Natural killer cell treated with Interleukin-12 subunit alpha and Interleukin-12 subunit beta and Interleukin-15 and Interleukin-18, amount 100 ng/mL, for 72 hours (primary cell): Measurements from ENCODE around the gene RADIL. TPM values are rescaled to one million over a fixed set of nuclear protein-coding genes. Genes with fewer than 3 reads are reported as not detected.

Experiments used
- ATAC-seq, 2 donors: fragments of 150-1000 bp; cut with Tn5 transposase in 1 of 2; sonication (Bioruptor Pico), chemical (Tn5 transposase) in 1 of 2; 2 replicates each; pipeline ENCODE4 v1.10.0; 2021
- DNase-seq: peaks from one replicate; pipeline ENCODE4 v3.0.0; 2022; ENCODE audit warnings: low spot score
- H3K27ac Mint-ChIP-seq, 2 donors: 1 replicate in 1 of 2; 2 replicates in 1 of 2; pipeline ENCODE4 v1.8.0; 2022; ENCODE audit warnings: mixed read lengths in 2 of 2, mild to moderate bottlenecking in 1 of 2, moderate library complexity in 1 of 2
- H3K27me3 Mint-ChIP-seq, 2 donors: 1 replicate in 1 of 2; 2 replicates in 1 of 2; pipeline ENCODE4 v1.8.0; 2022; ENCODE audit warnings: mixed read lengths in 2 of 2
- H3K36me3 Mint-ChIP-seq: one replicate; pipeline ENCODE4 v1.8.0; 2022; ENCODE audit warnings: mixed read lengths
- H3K4me1 Mint-ChIP-seq, 2 donors: 1 replicate in 1 of 2; 2 replicates in 1 of 2; pipeline ENCODE4 v1.8.0; 2022; ENCODE audit warnings: low read depth in 2 of 2, mixed read lengths in 2 of 2, mild to moderate bottlenecking in 1 of 2
- H3K4me3 Mint-ChIP-seq: one replicate; pipeline ENCODE4 v1.8.0; 2022; ENCODE audit warnings: mixed read lengths
- H3K9me3 Mint-ChIP-seq: 2 replicates; pipeline ENCODE4 v1.8.0; 2022; ENCODE audit warnings: mixed read lengths
- total RNA-seq, 2 donors: library from RNA; stranded (reverse); gene quantifications; one replicate each; pipeline ENCODE4 v1.2.3, GENCODE V29; 2022

RADIL gene
- total RNA-seq, 2 donors from 2014 or later, result 0.19 TPM; not detected in 1

GRCh38 chr7:4782333-4783291, 100.9 kb downstream of the RADIL start:
- peaks cover 6% of the 10 kb centered on the region for H3K36me3 Mint-ChIP-seq
- no peaks in the 10 kb centered on the region for H3K9me3 Mint-ChIP-seq
- no peak overlapping the region for H3K4me3 Mint-ChIP-seq

GRCh38 chr7:4781366-4782069, 102.0 kb downstream of the RADIL start:
- Mint-ChIP-seq H3K27me3 (no peaks in the 10 kb centered on the region), H3K9me3 (no peaks in the 10 kb centered on the region), H3K4me1 (peaks cover 16 to 22% of the 10 kb centered on the region in 2 donors), H3K27ac (no peak overlapping the region), H3K4me3 (no peak overlapping the region), H3K36me3 (peaks cover 6% of the 10 kb centered on the region)
- ATAC-seq (no peak), DNase-seq (peak; percentile 58)

More at GRCh38 chr7:4782333-4783291, 100.9 kb downstream of the RADIL start:
- DNase-seq (no peak), ATAC-seq (no peak)
- Mint-ChIP-seq H3K4me1 (peaks cover 9 to 15% of the 10 kb centered on the region in 2 donors), H3K27me3 (no peaks in the 10 kb centered on the region), H3K27ac (no peak overlapping the region)

- no peak for ATAC-seq
- Mint-ChIP-seq H3K9me3 (no peaks in the 10 kb centered on the region), H3K4me1 (peaks cover 32 to 41% of the 10 kb centered on the region in 2 donors), H3K27ac (no peak overlapping the region), H3K4me3 (no peak overlapping the region), H3K36me3 (peaks cover 6% of the 10 kb centered on the region), H3K27me3 (no peaks in the 10 kb centered on the region)
- DNase-seq, result no peak
These were observed 104.4 kb downstream of the RADIL start for GRCh38 chr7:4779118-4779517.

- DNase-seq (peak; percentile 72), ATAC-seq (peak in 1 of 2 donors; percentile 56)
- Mint-ChIP-seq H3K4me3 (peak overlapping the region; percentile 99), H3K4me1 (peaks cover 40 to 42% of the 10 kb centered on the region in 2 donors), H3K27me3 (no peaks in the 10 kb centered on the region), H3K36me3 (peaks cover 6% of the 10 kb centered on the region), H3K27ac (peak overlapping the region; percentile 98 to 99), H3K9me3 (no peaks in the 10 kb centered on the region)
These were observed 107.5 kb downstream of the RADIL start for GRCh38 chr7:4775848-4776623.

- H3K27ac Mint-ChIP-seq, result peak within 1 kb of the TSS; percentile 98 to 99
- peaks cover 40 to 46% of the 10 kb centered on the region in 2 donors for H3K4me1 Mint-ChIP-seq
- H3K9me3 Mint-ChIP-seq, result no peaks in the 10 kb centered on the region
- peaks cover 6% of the 10 kb centered on the region for H3K36me3 Mint-ChIP-seq
- ATAC-seq, result peak; percentile 96 to 98
- peak within 1 kb of the TSS; percentile 99 for H3K4me3 Mint-ChIP-seq
- no peaks in the 10 kb centered on the region for H3K27me3 Mint-ChIP-seq
- DNase-seq, result peak; percentile 98
These were observed 108.2 kb downstream of the RADIL start, which contains the start of gene AP5Z1 for GRCh38 chr7:4775250-4775847. AP5Z1 (plus strand) TSS chr7:4775623; CDS start chr7:4775716, 93 bp downstream.

- Mint-ChIP-seq H3K4me3 (peak overlapping the region; percentile 99), H3K27ac (peak overlapping the region; percentile 98 to 99), H3K4me1 (peaks cover 40 to 46% of the 10 kb centered on the region in 2 donors), H3K9me3 (no peaks in the 10 kb centered on the region), H3K27me3 (no peaks in the 10 kb centered on the region), H3K36me3 (peaks cover 6% of the 10 kb centered on the region)
- ATAC-seq (peak; percentile 45 to 54), DNase-seq (peak; percentile 71)
These were observed 108.8 kb downstream of the RADIL start for GRCh38 chr7:4774658-4775249.

GRCh38 chr7:4774007-4774406, 109.5 kb downstream of the RADIL start:
- peak overlapping the region; percentile 98 to 99 for H3K27ac Mint-ChIP-seq
- DNase-seq (no peak), ATAC-seq (no peak)
- peak overlapping the region; percentile 99 for H3K4me3 Mint-ChIP-seq
- no peaks in the 10 kb centered on the region for H3K27me3 Mint-ChIP-seq
- peaks cover 40 to 46% of the 10 kb centered on the region in 2 donors for H3K4me1 Mint-ChIP-seq
- H3K9me3 Mint-ChIP-seq, result no peaks in the 10 kb centered on the region
- peaks cover 6% of the 10 kb centered on the region for H3K36me3 Mint-ChIP-seq

- Mint-ChIP-seq H3K27me3 (no peaks in the 10 kb centered on the region), H3K9me3 (no peaks in the 10 kb centered on the region), H3K36me3 (no peaks in the 10 kb centered on the region), H3K4me1 (peaks cover 31 to 36% of the 10 kb centered on the region in 2 donors), H3K27ac (no peak overlapping the region), H3K4me3 (no peak overlapping the region)
- DNase-seq, result no peak
- ATAC-seq, result no peak
These were observed 111.2 kb downstream of the RADIL start for GRCh38 chr7:4772306-4772705.

GRCh38 chr7:4771737-4772136, 111.8 kb downstream of the RADIL start:
- Mint-ChIP-seq H3K27ac (no peak overlapping the region), H3K4me1 (peaks cover 26 to 32% of the 10 kb centered on the region in 2 donors), H3K4me3 (no peak overlapping the region), H3K9me3 (no peaks in the 10 kb centered on the region), H3K27me3 (no peaks in the 10 kb centered on the region), H3K36me3 (no peaks in the 10 kb centered on the region)
- no peak for ATAC-seq
- DNase-seq, result no peak

- no peak for DNase-seq
- H3K9me3 Mint-ChIP-seq, result no peaks in the 10 kb centered on the region
- H3K27me3 Mint-ChIP-seq, result no peaks in the 10 kb centered on the region
These were observed 112.6 kb downstream of the RADIL start for GRCh38 chr7:4770886-4771285.

GRCh38 chr7:4769761-4770160, 113.8 kb downstream of the RADIL start:
- H3K36me3 Mint-ChIP-seq, result no peaks in the 10 kb centered on the region
- no peak for DNase-seq
- ATAC-seq, result no peak
- H3K4me1 Mint-ChIP-seq, result peaks cover 14 to 18% of the 10 kb centered on the region in 2 donors
- no peak overlapping the region for H3K4me3 Mint-ChIP-seq
- H3K27me3 Mint-ChIP-seq, result no peaks in the 10 kb centered on the region
- peak overlapping the region in 1 of 2 donors; percentile 29 for H3K27ac Mint-ChIP-seq
- H3K9me3 Mint-ChIP-seq, result no peaks in the 10 kb centered on the region

More at GRCh38 chr7:4770886-4771285, 112.6 kb downstream of the RADIL start:
- Mint-ChIP-seq H3K36me3 (no peaks in the 10 kb centered on the region), H3K4me1 (peaks cover 19 to 27% of the 10 kb centered on the region in 2 donors), H3K27ac (no peak overlapping the region), H3K4me3 (no peak overlapping the region)
- no peak for ATAC-seq

- Mint-ChIP-seq H3K27ac (peak overlapping the region in 1 of 2 donors; percentile 29), H3K9me3 (no peaks in the 10 kb centered on the region), H3K4me3 (no peak overlapping the region), H3K36me3 (no peaks in the 10 kb centered on the region), H3K4me1 (peaks cover 6 to 10% of the 10 kb centered on the region in 2 donors), H3K27me3 (no peaks in the 10 kb centered on the region)
- ATAC-seq (no peak), DNase-seq (no peak)
These were observed 114.6 kb downstream of the RADIL start for GRCh38 chr7:4768597-4769569.
